HepG2 (cell line): Measurements from ENCODE around the gene MTF2. TPM values are rescaled to one million over a fixed set of nuclear protein-coding genes. Genes with fewer than 3 reads are reported as not detected.

ENCODE experiments used
- ATAC-seq: fragments of 200-7000 bp; cut with Tn5 transposase; 3 replicates; pipeline ENCODE4 v1.9.1; 2020; ENCODE audit warnings: mild to moderate bottlenecking, moderate library complexity
- BruUV-seq: library from RNA; stranded (reverse); fragments of 400-500 nt; replicated peaks from 2 replicates; lab custom pipeline; 2021; lab: Mats Ljungman, UMichigan
- CTCF ChIA-PET: fragments of 300-600 bp; formaldehyde crosslinking; extraction: SDS; loops from one replicate; lab custom pipeline; 2021; ENCODE audit warnings: low total read pairs, inconsistent platforms, low intra/inter-chr PET ratio; lab: Yijun Ruan, JAX
- POLR2A ChIA-PET: fragments of 350-600 bp; sonication (Branson Sonifier 250); formaldehyde crosslinking; loops from one replicate; lab custom pipeline; 2020; ENCODE audit warnings: antibody characterized with exemption, inconsistent platforms; lab: Yijun Ruan, JAX
- DNase-seq: peaks from one replicate; pipeline ENCODE4 v3.0.0-alpha.2; 2015; ENCODE audit warnings: low spot score
- FAIRE-seq: peaks from 3 replicates; lab custom pipeline; 2011; peaks lifted over from hg19 to GRCh38; lab: Jason Lieb, UNC
- H2AFZ ChIP-seq: one replicate; pipeline ENCODE4 v1.6.1; 2011; ENCODE audit warnings: low read length, inconsistent platforms
- H3K27ac ChIP-seq: fragments of 300-600 bp; 3 replicates; pipeline ENCODE4 v1.8.0; 2011; ENCODE audit warnings: mixed run types, mild to moderate bottlenecking, mixed read lengths, low read length, inconsistent platforms; ENCODE audit not compliant: insufficient read depth; ENCODE audit errors: extremely low read length
- H3K27me3 ChIP-seq, 2 experiments: fragments of 200-600 bp in 1 of 2; 2 replicates in 1 of 2; 3 replicates in 1 of 2; pipeline versions ENCODE4 v1.6.0 to v1.8.0; 2011; ENCODE audit warnings: low read length in 2 of 2, mild to moderate bottlenecking in 2 of 2, moderate library complexity in 2 of 2, inconsistent platforms in 1 of 2; ENCODE audit not compliant: insufficient read depth in 2 of 2, control insufficient read depth in 1 of 2
- H3K36me3 ChIP-seq, 2 experiments: fragments of 200-600 bp in 1 of 2; replicated peaks in 1 of 2; 2 replicates in 1 of 2; 3 replicates in 1 of 2; pipeline versions ENCODE4 v1.5.1 to v1.8.0; 2011; ENCODE audit warnings: low read length in 2 of 2, inconsistent platforms in 1 of 2; ENCODE audit not compliant: insufficient read depth in 2 of 2, control insufficient read depth in 1 of 2
- H3K4me1 ChIP-seq: 2 replicates; pipeline ENCODE4 v1.5.1; 2012; ENCODE audit warnings: low read length, inconsistent platforms; ENCODE audit not compliant: insufficient read depth
- H3K4me2 ChIP-seq: 2 replicates; pipeline ENCODE4 v1.6.0; 2011; ENCODE audit warnings: low read depth, low read length, inconsistent platforms
- H3K4me3 ChIP-seq, 3 experiments: fragments of 200-600 bp in 1 of 3; sonication (generic), shearing (Covaris generic) in 1 of 3; replicated peaks in 1 of 3; 2 replicates each; pipeline ENCODE4 v1.5.1; 2011 to 2016; ENCODE audit warnings: low read length in 3 of 3, inconsistent platforms in 2 of 3, low read depth in 2 of 3, mild to moderate bottlenecking in 2 of 3, control low read depth in 1 of 3, mixed read lengths in 1 of 3; ENCODE audit not compliant: insufficient read depth in 1 of 3
- H3K79me2 ChIP-seq: one replicate; pipeline ENCODE4 v1.6.1; 2011; ENCODE audit warnings: low read length, inconsistent platforms; ENCODE audit not compliant: insufficient read depth
- H3K9ac ChIP-seq: 2 replicates; pipeline ENCODE4 v1.6.0; 2011; ENCODE audit warnings: mild to moderate bottlenecking, low read depth, low read length, inconsistent platforms; ENCODE audit not compliant: insufficient read depth
- H3K9me3 ChIP-seq: 2 replicates; pipeline ENCODE4 v1.5.1; 2012; ENCODE audit warnings: mild to moderate bottlenecking, low read length
- H4K20me1 ChIP-seq: 2 replicates; pipeline ENCODE4 v1.6.0; 2011; ENCODE audit warnings: inconsistent platforms, mild to moderate bottlenecking, low read length, moderate library complexity; ENCODE audit not compliant: insufficient read depth
- MAFF ChIP-seq: IDR thresholded peaks from 2 replicates; pipeline ENCODE4 v1.6.1; 2011; ENCODE audit warnings: low read depth, low read length, improper control_type of control experiment
- MAFK ChIP-seq, 2 experiments: IDR thresholded peaks in 1 of 2; conservative IDR thresholded peaks in 1 of 2; 2 replicates each; pipeline ENCODE4 v1.6.1; 2011; ENCODE audit warnings: improper control_type of control experiment in 2 of 2, low read length in 2 of 2
- WGBS: methylation state at CpG from one replicate; pipeline ENCODE4 v1.1.6; 2017; ENCODE audit warnings: low lambda C conversion rate; 5-methylcytosine and 5-hydroxymethylcytosine counted together
- in situ Hi-C: cut with HindIII; loops from 2 replicates; pipeline ENCODE4 v1.10.0; 2017; ENCODE audit warnings: low pct_unique_long_range_greater_than_20kb; ENCODE audit not compliant: extremely low pct_ligation_motif_present
- intact Hi-C: fragments of 100-400 bp; cut with micrococcal nuclease; formaldehyde crosslinking; loops from one replicate; pipeline ENCODE4 v1.10.0; 2022; ENCODE audit not compliant: unreplicated experiment
- polyA plus RNA-seq, 8 experiments: library from polyadenylated mRNA; depleted of rRNA in 3 of 8; stranded (reverse) in 7 of 8; unstranded in 1 of 8; fragments of >200 nt; fragmentation: Illumina TruSeq in 4 of 8; extraction: Trizol in 4 of 8; gene quantifications; 2 replicates each; pipeline versions ENCODE4 v1.2.1 to v1.2.3, GENCODE V29; 2011 to 2016; ENCODE audit warnings: low read depth in 4 of 8, missing spikeins in 1 of 8, mixed read lengths in 1 of 8; ENCODE audit not compliant: insufficient read depth in 1 of 8
- total RNA-seq, 5 experiments: library from RNA; depleted of rRNA; stranded (reverse); fragments of >200 nt; fragmentation: Illumina TruSeq; extraction: Trizol; gene quantifications; 2 replicates each; pipeline ENCODE4 v1.2.3, GENCODE V29; 2016; ENCODE audit warnings: low read depth in 1 of 5
- TF ChIP-seq, protein P1 (sequence below): sonication (generic); formaldehyde crosslinking; IDR thresholded peaks from 2 replicates; pipeline ENCODE4 v1.4.0; 2020; ENCODE audit warnings: mild to moderate bottlenecking, missing genetic modification reagents
- TF ChIP-seq, protein P2 (sequence below): sonication (generic); formaldehyde crosslinking; conservative IDR thresholded peaks from 2 replicates; pipeline ENCODE4 v1.8.0; 2022; ENCODE audit warnings: low read depth, missing genetic modification reagents

MTF2 gene
- total and polyA plus RNA-seq, 2 of the 13 experiments (the other 11 are each of a cell fraction or from before 2014, with no cell fraction given), result 48.7 to 53.9 TPM

GRCh38 chr1:93132638-93133037 is 53.6 kb downstream of the MTF2 start (continued):
- TF ChIP-seq, protein P1, sequence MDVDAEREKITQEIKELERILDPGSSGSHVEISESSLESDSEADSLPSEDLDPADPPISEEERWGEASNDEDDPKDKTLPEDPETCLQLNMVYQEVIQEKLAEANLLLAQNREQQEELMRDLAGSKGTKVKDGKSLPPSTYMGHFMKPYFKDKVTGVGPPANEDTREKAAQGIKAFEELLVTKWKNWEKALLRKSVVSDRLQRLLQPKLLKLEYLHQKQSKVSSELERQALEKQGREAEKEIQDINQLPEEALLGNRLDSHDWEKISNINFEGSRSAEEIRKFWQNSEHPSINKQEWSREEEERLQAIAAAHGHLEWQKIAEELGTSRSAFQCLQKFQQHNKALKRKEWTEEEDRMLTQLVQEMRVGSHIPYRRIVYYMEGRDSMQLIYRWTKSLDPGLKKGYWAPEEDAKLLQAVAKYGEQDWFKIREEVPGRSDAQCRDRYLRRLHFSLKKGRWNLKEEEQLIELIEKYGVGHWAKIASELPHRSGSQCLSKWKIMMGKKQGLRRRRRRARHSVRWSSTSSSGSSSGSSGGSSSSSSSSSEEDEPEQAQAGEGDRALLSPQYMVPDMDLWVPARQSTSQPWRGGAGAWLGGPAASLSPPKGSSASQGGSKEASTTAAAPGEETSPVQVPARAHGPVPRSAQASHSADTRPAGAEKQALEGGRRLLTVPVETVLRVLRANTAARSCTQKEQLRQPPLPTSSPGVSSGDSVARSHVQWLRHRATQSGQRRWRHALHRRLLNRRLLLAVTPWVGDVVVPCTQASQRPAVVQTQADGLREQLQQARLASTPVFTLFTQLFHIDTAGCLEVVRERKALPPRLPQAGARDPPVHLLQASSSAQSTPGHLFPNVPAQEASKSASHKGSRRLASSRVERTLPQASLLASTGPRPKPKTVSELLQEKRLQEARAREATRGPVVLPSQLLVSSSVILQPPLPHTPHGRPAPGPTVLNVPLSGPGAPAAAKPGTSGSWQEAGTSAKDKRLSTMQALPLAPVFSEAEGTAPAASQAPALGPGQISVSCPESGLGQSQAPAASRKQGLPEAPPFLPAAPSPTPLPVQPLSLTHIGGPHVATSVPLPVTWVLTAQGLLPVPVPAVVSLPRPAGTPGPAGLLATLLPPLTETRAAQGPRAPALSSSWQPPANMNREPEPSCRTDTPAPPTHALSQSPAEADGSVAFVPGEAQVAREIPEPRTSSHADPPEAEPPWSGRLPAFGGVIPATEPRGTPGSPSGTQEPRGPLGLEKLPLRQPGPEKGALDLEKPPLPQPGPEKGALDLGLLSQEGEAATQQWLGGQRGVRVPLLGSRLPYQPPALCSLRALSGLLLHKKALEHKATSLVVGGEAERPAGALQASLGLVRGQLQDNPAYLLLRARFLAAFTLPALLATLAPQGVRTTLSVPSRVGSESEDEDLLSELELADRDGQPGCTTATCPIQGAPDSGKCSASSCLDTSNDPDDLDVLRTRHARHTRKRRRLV (CRISPR knock-in tag), result no peak

DNA sequence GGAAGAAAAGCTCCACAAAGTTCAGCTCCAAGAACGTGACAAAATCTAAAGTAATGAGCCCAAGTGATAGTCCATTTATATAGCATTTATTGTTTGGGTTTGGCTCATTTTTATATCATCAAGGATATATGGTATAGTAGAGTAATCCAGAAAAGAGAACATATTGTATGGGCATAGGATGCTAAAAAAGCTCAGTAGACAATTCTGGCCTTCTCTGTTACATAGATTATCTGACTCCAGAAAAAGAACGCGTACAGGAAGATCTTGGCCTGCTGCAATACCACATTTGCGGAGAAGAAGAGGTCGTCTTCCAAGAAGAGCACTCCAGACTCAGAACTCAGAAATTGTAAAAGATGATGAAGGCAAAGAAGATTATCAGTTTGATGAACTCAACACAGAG is 57.4 kb downstream of the MTF2 start:
- Histone ChIP-seq H3K9ac (no peak overlapping the region), H3K79me2 (no peaks in the 10 kb centered on the region), H3K27ac (no peak overlapping the region), H4K20me1 (no peaks in the 10 kb centered on the region), H3K9me3 (no peaks in the 10 kb centered on the region), H2AFZ (no peak overlapping the region), H3K4me2 (no peak overlapping the region), H3K36me3 (peaks cover 11 to 55% of the 10 kb centered on the region in 2 experiments), H3K4me1 (no peaks in the 10 kb centered on the region), H3K4me3 (no peak overlapping the region), H3K27me3 (no peaks in the 10 kb centered on the region)
- no TSS peak for BruUV-seq
- DNase-seq (no peak), ATAC-seq (no peak), FAIRE-seq (no peak)
- intact Hi-C loops (no loop called here), in situ Hi-C loops (no loop called here)
- TF ChIP-seq MAFF (peak; percentile 55; the same call in 1 of the 2 replicates), MAFK (conservative IDR thresholded peaks at IDR 0.05 in 1 of 2, IDR thresholded peaks at IDR 0.05 in 1 of 2; ENCODE audit: low read length in 2 of 2) (peak; percentile 59 to 71)
- TF ChIP-seq, protein P2, sequence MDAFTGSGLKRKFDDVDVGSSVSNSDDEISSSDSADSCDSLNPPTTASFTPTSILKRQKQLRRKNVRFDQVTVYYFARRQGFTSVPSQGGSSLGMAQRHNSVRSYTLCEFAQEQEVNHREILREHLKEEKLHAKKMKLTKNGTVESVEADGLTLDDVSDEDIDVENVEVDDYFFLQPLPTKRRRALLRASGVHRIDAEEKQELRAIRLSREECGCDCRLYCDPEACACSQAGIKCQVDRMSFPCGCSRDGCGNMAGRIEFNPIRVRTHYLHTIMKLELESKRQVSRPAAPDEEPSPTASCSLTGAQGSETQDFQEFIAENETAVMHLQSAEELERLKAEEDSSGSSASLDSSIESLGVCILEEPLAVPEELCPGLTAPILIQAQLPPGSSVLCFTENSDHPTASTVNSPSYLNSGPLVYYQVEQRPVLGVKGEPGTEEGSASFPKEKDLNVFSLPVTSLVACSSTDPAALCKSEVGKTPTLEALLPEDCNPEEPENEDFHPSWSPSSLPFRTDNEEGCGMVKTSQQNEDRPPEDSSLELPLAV (CRISPR knock-in tag), result no peak
- ChIA-PET CTCF (no interaction called here), POLR2A (no interaction called here)
- WGBS, result 94% methylated on average over 5 of the region's 5 CpGs
